BE2C (cell line): ENCODE measurements around the gene HAL.

ENCODE experiments used
- DNase-seq: peaks from one replicate; pipeline ENCODE4 v3.0.0-alpha.2; 2020
- H3K27me3 ChIP-seq: fragments of 250-450 bp; sonication (Bioruptor Pico); 2 replicates; pipeline ENCODE4 v1.5.1; 2020; ENCODE audit warnings: mild to moderate bottlenecking
- H3K36me3 ChIP-seq: fragments of 250-450 bp; sonication (Bioruptor Pico); 2 replicates; pipeline ENCODE4 v1.5.1; 2020; ENCODE audit warnings: mild to moderate bottlenecking
- H3K4me1 ChIP-seq: fragments of 250-450 bp; sonication (Bioruptor Pico); 2 replicates; pipeline ENCODE4 v1.5.1; 2020
- H3K4me3 ChIP-seq: 2 replicates; pipeline ENCODE4 v1.5.1; 2011; ENCODE audit warnings: low read depth, low read length
- H3K9me3 ChIP-seq: fragments of 250-450 bp; sonication (Bioruptor Pico); 2 replicates; pipeline ENCODE4 v1.5.1; 2020
- CTCF ChIP-seq: IDR thresholded peaks from 2 replicates; pipeline ENCODE4 v1.5.1; 2012; ENCODE audit warnings: mild to moderate bottlenecking, low read depth, low read length

Gene HAL

GRCh38 chr12:95942524-95943329 lies 53.4 kb downstream of the HAL start, which contains the start of gene CCDC38:
TSS of gene CCDC38 (minus strand) at chr12:95942614. CDS start at chr12:95936509, 6,105 bp downstream.
- H3K4me3 ChIP-seq: peak within 1 kb of the TSS; percentile 93
- TF ChIP-seq CTCF: no peak

GRCh38 chr12:95942101-95942523 lies 54.0 kb downstream of the HAL start:
- Histone ChIP-seq H3K36me3 (no peaks in the 10 kb centered on the region), H3K4me1 (no peaks in the 10 kb centered on the region), H3K9me3 (no peaks in the 10 kb centered on the region), H3K4me3 (peak overlapping the region; percentile 93), H3K27me3 (peaks cover 4% of the 10 kb centered on the region)
- no peak for DNase-seq
- no peak for TF ChIP-seq CTCF

More at GRCh38 chr12:95942524-95943329, 53.4 kb downstream of the HAL start, which contains the start of gene CCDC38:
- Histone ChIP-seq H3K4me1 (no peaks in the 10 kb centered on the region), H3K36me3 (no peaks in the 10 kb centered on the region), H3K27me3 (peaks cover 4% of the 10 kb centered on the region), H3K9me3 (no peaks in the 10 kb centered on the region)
- DNase-seq: peak; percentile 86

- no peaks in the 10 kb centered on the region for H3K9me3 ChIP-seq
- H3K27me3 ChIP-seq: peaks cover 4% of the 10 kb centered on the region
- H3K4me3 ChIP-seq: no peak overlapping the region
- no peaks in the 10 kb centered on the region for H3K4me1 ChIP-seq
- DNase-seq: no peak
- H3K36me3 ChIP-seq: no peaks in the 10 kb centered on the region
- TF ChIP-seq CTCF: no peak
Observed at GRCh38 chr12:95940514-95940913, 55.6 kb downstream of the HAL start.
